K562 (cell line): ENCODE measurements around the gene UBALD2. TPM values are rescaled to one million over a fixed set of nuclear protein-coding genes. Genes with fewer than 3 reads are reported as not detected.
"Not testable (repeated sequence)": the region's sequence is repeated elsewhere in the genome, so short reads cannot be mapped to it uniquely, and the experiment has no call there.

Experiments
- BCOR ChIP-seq: fragments of 450-650 bp; IDR thresholded peaks from 2 replicates; pipeline ENCODE4 v1.6.1; 2016
- CBFA2T2 ChIP-seq: fragments of 450-650 bp; conservative IDR thresholded peaks from 2 replicates; pipeline ENCODE4 v1.6.1; 2017; ENCODE audit warnings: mild to moderate bottlenecking
- CTBP1 ChIP-seq: fragments of 450-650 bp; IDR thresholded peaks from 2 replicates; pipeline ENCODE4 v1.6.1; 2016; ENCODE audit warnings: borderline replicate concordance
- DPF2 ChIP-seq: fragments of 450-650 bp; IDR thresholded peaks from 2 replicates; pipeline ENCODE4 v1.6.1; 2016
- HDAC2 ChIP-seq: fragments of 450-650 bp; IDR thresholded peaks from 2 replicates; pipeline ENCODE4 v1.6.1; 2016; ENCODE audit warnings: mild to moderate bottlenecking
- HES1 ChIP-seq: fragments of 450-650 bp; IDR thresholded peaks from 2 replicates; pipeline ENCODE4 v1.6.1; 2016; ENCODE audit warnings: low read depth, mild to moderate bottlenecking, moderate library complexity
- JUND ChIP-seq, 2 experiments: IDR thresholded peaks; 2 replicates in 1 of 2; 3 replicates in 1 of 2; pipeline ENCODE4 v1.6.1; 2011; ENCODE audit warnings: borderline replicate concordance in 2 of 2, low read depth in 2 of 2, low read length in 2 of 2, improper control_type of control experiment in 1 of 2, missing biosample characterization in 1 of 2, missing genetic modification characterization in 1 of 2, missing genetic modification reagents in 1 of 2
- SMAD4 ChIP-seq: fragments of 250-450 bp; sonication (Bioruptor Pico); conservative IDR thresholded peaks from 2 replicates; pipeline ENCODE4 v1.8.0; 2021; ENCODE audit warnings: inconsistent platforms, mild to moderate bottlenecking, moderate library complexity
- SMARCA4 ChIP-seq: fragments of 450-650 bp; IDR thresholded peaks from 2 replicates; pipeline ENCODE4 v1.6.1; 2016
- SMARCE1 ChIP-seq: fragments of 450-650 bp; IDR thresholded peaks from 2 replicates; pipeline ENCODE4 v1.7.1; 2016; ENCODE audit warnings: mild to moderate bottlenecking
- TAL1 ChIP-seq: fragments of 450-650 bp; IDR thresholded peaks from 2 replicates; pipeline ENCODE4 v1.6.1; 2016; ENCODE audit warnings: mild to moderate bottlenecking
- TCF3 ChIP-seq: sonication (generic); formaldehyde crosslinking; IDR thresholded peaks from 2 replicates; pipeline ENCODE4 v1.4.0; 2020; ENCODE audit warnings: mild to moderate bottlenecking, missing genetic modification reagents
- polyA plus RNA-seq, 8 experiments: library from polyadenylated mRNA; depleted of rRNA in 4 of 8; stranded (reverse) in 5 of 8; unstranded in 3 of 8; fragments of >200 nt; fragmentation: Nextera tagmentation in 2 of 8; fragmentation: Illumina TruSeq in 1 of 8; extraction: Ambion mirVana in 2 of 8; extraction: Trizol in 1 of 8; gene quantifications; 2 replicates each; pipeline versions ENCODE4 v1.2.1 to v1.2.3, GENCODE V29; 2011 to 2014; ENCODE audit warnings: inconsistent platforms in 1 of 8, missing spikeins in 1 of 8
- total RNA-seq, 7 experiments: library from RNA; depleted of rRNA in 6 of 7; stranded (reverse); fragments of >200 nt in 6 of 7; fragmentation: Illumina TruSeq in 2 of 7; extraction: Trizol in 2 of 7; gene quantifications; 2 replicates each; pipeline versions ENCODE4 v1.2.1 to v1.2.3, GENCODE V29; 2011 to 2021; ENCODE audit warnings: low replicate concordance in 1 of 7

Gene UBALD2
- total and polyA plus RNA-seq, 9 of the 15 experiments (the other 6 are each of a cell fraction or from before 2014, with no cell fraction given), result 2.3 to 94.1 (median 25.3) TPM

DNA sequence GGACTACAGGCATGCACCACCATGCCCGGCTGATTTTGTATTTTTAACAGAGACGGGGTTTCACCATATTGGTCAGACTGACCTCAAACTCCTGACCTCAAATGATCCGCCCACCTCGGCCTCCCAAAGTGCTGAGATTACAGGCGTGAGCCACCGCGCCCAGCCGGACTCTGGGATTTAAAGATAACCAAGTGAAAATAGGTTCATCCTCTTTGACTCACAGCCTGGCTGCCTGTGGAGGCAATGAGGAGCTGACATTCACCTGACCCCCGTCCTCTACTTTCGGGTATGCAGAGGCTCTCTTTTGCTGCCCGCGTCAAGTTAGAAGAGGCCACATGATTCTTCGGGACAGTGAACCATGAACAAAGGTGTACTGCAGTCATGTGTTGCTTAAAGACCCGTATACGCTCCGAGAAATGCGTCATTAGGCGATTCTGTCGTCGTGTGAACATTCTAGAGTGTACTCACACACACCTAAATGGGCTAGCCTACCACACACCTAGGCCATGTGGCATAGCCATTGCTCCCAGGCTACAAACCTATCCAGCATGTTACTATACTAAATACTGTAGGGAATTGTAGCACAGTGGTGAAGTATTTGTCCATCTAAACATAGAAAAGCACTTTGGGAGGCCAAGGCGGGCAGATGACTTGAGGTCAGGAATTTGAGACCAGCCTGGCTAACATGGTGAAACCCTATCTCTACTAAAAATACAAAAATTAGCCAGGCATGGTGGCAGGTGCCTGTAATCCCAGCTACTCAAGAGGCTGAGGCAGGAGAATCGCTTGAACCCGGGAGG, 12.0 kb upstream of the UBALD2 start (continued):
- TF ChIP-seq SMARCA4 (peak; percentile 55; the same call in 1 of the 2 replicates), SMARCE1 (0 out of 2 replicates have a peak, but pooled peaks have one; percentile 32), CTBP1 (peak; percentile 17; the same call in 1 of the 2 replicates), HES1 (peak; percentile 65; the same call in 1 of the 2 replicates), BCOR (peak; percentile 76; the same call in 1 of the 2 replicates), JUND (IDR thresholded peaks at IDR 0.05; ENCODE audit: borderline replicate concordance, low read depth, low read length) (0 out of 2 replicates have a peak, but pooled peaks have one; percentile 20), TCF3 (peak; percentile 71), DPF2 (peak; percentile 69), CBFA2T2 (peak; percentile 84), SMAD4 (CRISPR knock-in tag) (peak; percentile 60), TAL1 (peak; percentile 62), HDAC2 (peak; percentile 62)
- not testable (repeated sequence) for TF ChIP-seq JUND (tag; IDR thresholded peaks at IDR 0.05; ENCODE audit: borderline replicate concordance, low read depth, low read length)
- TF ChIP-seq, all 486 proteins: peak for 32; not testable (repeated sequence) for 454
